ENCODE measurements around the gene NIM1K.

NIM1K gene

DNA sequence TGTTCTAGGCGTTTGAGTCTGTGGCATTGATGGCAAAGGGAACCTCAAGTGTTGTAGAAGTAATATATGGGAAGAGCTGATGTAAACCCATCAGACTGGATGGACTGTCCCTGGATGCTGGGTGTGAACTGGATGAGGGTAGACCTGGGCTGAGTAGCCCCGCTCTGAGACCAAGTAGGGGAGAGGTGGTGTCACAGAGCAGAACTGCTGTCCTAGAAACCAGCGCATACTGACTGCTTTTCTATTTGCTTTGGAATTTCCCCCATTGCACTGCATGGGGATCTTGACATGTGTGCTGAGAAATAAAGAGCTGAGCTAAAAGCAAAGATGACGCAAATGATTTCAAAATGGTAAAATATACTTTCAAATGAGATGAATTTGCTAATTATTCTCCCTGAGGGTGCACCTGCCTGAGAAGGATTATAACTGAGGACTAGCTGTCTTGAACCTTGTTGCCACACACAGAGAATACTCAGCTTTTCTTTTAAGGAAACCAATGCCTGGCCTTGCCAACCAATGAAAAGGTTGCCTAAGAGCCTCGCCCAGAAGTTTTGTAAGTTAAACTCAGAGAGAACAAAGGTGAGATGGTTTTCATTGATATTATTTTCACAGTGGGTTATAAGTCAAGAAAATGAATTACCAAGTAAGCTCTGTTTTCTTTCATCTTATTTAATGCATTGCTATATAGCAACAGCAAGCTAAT, 44.8 kb downstream of the NIM1K start:
- H3K4me1 ChIP-seq (ENCODE audit: control insufficient read depth, insufficient read depth, low read length) = no peaks in the 10 kb centered on the region
- H3K4me3 ChIP-seq (ENCODE audit: low read depth, low read length) = no peak overlapping the region
- ChIA-PET POLR2A (interaction anchor here (0.7 to 1.4 kb wide), 2 partner anchors 74 to 116 kb away, joined by 3 to 5 read pairs; partner anchors contain the start of gene ZNF131), CTCF (interaction anchor here (0.7 to 3.0 kb wide), 4 partner anchors 9 to 153 kb away, joined by 3 to 23 read pairs (median 8); no protein-coding TSS in a partner anchor)
- H3K9me3 ChIP-seq (ENCODE audit: control insufficient read depth, insufficient read depth, low read depth, low read length) = no peaks in the 10 kb centered on the region
- TF ChIP-seq ZNF473 (tag by site-specific recombination; IDR thresholded peaks at IDR 0.05) (no peak), ZNF658 (tag by site-specific recombination; IDR thresholded peaks at IDR 0.05) (no peak), EGR2 (tag by site-specific recombination; IDR thresholded peaks at IDR 0.05; ENCODE audit: low read depth) (no peak), ZNF791 (tag by site-specific recombination; IDR thresholded peaks at IDR 0.05) (no peak), ZNF548 (tag by site-specific recombination; IDR thresholded peaks at IDR 0.05) (no peak), KLF9 (tag by site-specific recombination; IDR thresholded peaks at IDR 0.05; ENCODE audit: low read depth) (no peak), ZNF341 (tag by site-specific recombination; IDR thresholded peaks at IDR 0.05; ENCODE audit: low read depth) (no peak), ZNF701 (tag by site-specific recombination; IDR thresholded peaks at IDR 0.05) (no peak), ZNF670 (tag by site-specific recombination; IDR thresholded peaks at IDR 0.05; ENCODE audit: low read depth) (no peak), SP3 (tag by site-specific recombination; IDR thresholded peaks at IDR 0.05) (no peak), ZFP41 (tag by site-specific recombination; IDR thresholded peaks at IDR 0.05; ENCODE audit: borderline replicate concordance) (no peak)
- TF ChIP-seq, protein P1, sequence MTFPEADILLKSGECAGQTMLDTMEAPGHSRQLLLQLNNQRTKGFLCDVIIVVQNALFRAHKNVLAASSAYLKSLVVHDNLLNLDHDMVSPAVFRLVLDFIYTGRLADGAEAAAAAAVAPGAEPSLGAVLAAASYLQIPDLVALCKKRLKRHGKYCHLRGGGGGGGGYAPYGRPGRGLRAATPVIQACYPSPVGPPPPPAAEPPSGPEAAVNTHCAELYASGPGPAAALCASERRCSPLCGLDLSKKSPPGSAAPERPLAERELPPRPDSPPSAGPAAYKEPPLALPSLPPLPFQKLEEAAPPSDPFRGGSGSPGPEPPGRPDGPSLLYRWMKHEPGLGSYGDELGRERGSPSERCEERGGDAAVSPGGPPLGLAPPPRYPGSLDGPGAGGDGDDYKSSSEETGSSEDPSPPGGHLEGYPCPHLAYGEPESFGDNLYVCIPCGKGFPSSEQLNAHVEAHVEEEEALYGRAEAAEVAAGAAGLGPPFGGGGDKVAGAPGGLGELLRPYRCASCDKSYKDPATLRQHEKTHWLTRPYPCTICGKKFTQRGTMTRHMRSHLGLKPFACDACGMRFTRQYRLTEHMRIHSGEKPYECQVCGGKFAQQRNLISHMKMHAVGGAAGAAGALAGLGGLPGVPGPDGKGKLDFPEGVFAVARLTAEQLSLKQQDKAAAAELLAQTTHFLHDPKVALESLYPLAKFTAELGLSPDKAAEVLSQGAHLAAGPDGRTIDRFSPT (tag by site-specific recombination; IDR thresholded peaks at IDR 0.05) = no peak
- no peaks in the 10 kb centered on the region for H3K36me3 ChIP-seq (ENCODE audit: control insufficient read depth in 2 of 2, insufficient read depth in 1 of 2, low read length in 2 of 2)
- no peak overlapping the region for H3K27ac ChIP-seq (ENCODE audit: extremely low read depth, low read depth, low read length)

DNA sequence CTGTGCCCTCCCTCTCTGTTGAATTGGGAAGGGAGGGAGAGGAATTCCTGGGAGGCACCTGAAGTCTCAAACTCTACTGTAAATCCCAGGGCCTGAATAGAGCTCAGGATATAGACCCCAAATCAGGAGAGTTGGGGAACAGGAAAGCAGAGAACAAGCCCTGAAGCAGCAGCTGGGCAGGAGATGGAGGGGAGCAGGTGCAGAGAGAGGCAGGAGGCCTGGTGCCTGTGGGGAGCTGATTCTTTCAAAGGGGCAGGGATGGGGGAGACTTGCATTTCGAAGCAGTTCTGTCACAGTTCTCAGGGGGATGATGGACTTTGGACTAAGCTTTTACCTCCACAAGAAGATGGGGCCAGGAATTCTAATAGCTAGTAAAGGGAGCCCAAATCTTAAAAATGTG, 50.2 kb downstream of the NIM1K start:
- CTCF ChIA-PET = interaction anchor here (1.0 kb wide), 1 partner anchor 147 kb away, joined by 3 read pairs; no protein-coding TSS in a partner anchor
- no peaks in the 10 kb centered on the region for H3K36me3 ChIP-seq (ENCODE audit: control insufficient read depth in 2 of 2, insufficient read depth in 1 of 2, low read length in 2 of 2)
- H3K27ac ChIP-seq (ENCODE audit: extremely low read depth, low read depth, low read length) = no peak overlapping the region
- no peaks in the 10 kb centered on the region for H3K4me1 ChIP-seq (ENCODE audit: control insufficient read depth, insufficient read depth, low read length)
- POLR2A ChIA-PET = interaction anchor here (0.6 kb wide), 1 partner anchor 215 kb away, joined by 6 read pairs; no protein-coding TSS in a partner anchor
- no peak overlapping the region for H3K4me3 ChIP-seq (ENCODE audit: low read depth, low read length)
- H3K9me3 ChIP-seq (ENCODE audit: control insufficient read depth, insufficient read depth, low read depth, low read length) = no peaks in the 10 kb centered on the region
- TF ChIP-seq ZNF416 (tag by site-specific recombination; IDR thresholded peaks at IDR 0.05) = no peak
- no peak for TF ChIP-seq ZBTB48 (tag by site-specific recombination; IDR thresholded peaks at IDR 0.05)
- no peak for TF ChIP-seq ZNF521 (tag by site-specific recombination; IDR thresholded peaks at IDR 0.05)
- TF ChIP-seq ZFP3 (tag by site-specific recombination; IDR thresholded peaks at IDR 0.05; ENCODE audit: low read depth) = no peak
- no peak for TF ChIP-seq ZNF175 (tag by site-specific recombination; IDR thresholded peaks at IDR 0.05)
- TF ChIP-seq ZNF155 (tag by site-specific recombination; IDR thresholded peaks at IDR 0.05) = no peak
- TF ChIP-seq ZNF623 (tag by site-specific recombination; IDR thresholded peaks at IDR 0.05) = no peak
- TF ChIP-seq ZNF24 (tag by site-specific recombination; IDR thresholded peaks at IDR 0.05) = no peak
- no peak for TF ChIP-seq ZNF174 (tag by site-specific recombination; IDR thresholded peaks at IDR 0.05)
- TF ChIP-seq, protein P2, sequence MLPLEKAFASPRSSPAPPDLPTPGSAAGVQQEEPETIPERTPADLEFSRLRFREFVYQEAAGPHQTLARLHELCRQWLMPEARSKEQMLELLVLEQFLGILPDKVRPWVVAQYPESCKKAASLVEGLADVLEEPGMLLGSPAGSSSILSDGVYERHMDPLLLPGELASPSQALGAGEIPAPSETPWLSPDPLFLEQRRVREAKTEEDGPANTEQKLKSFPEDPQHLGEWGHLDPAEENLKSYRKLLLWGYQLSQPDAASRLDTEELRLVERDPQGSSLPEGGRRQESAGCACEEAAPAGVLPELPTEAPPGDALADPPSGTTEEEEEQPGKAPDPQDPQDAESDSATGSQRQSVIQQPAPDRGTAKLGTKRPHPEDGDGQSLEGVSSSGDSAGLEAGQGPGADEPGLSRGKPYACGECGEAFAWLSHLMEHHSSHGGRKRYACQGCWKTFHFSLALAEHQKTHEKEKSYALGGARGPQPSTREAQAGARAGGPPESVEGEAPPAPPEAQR (tag by site-specific recombination; IDR thresholded peaks at IDR 0.05) = no peak
- TF ChIP-seq, protein P3, sequence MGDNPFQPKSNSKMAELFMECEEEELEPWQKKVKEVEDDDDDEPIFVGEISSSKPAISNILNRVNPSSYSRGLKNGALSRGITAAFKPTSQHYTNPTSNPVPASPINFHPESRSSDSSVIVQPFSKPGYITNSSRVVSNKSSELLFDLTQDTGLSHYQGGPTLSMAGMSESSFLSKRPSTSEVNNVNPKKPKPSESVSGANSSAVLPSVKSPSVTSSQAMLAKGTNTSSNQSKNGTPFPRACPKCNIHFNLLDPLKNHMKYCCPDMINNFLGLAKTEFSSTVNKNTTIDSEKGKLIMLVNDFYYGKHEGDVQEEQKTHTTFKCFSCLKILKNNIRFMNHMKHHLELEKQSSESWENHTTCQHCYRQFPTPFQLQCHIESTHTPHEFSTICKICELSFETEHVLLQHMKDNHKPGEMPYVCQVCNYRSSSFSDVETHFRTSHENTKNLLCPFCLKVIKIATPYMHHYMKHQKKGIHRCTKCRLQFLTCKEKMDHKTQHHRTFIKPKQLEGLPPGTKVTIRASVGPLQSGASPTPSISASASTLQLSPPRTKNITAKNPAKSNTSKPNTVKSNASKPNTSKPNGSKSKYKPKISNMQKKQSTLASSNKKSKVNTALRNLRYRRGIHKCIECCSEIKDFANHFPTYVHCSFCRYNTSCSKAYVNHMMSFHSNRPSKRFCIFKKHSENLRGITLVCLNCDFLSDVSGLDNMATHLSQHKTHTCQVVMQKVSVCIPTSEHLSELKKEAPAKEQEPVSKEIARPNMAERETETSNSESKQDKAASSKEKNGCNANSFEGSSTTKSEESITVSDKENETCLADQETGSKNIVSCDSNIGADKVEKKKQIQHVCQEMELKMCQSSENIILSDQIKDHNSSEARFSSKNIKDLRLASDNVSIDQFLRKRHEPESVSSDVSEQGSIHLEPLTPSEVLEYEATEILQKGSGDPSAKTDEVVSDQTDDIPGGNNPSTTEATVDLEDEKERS (tag by site-specific recombination; IDR thresholded peaks at IDR 0.05) = no peak
- no peak for TF ChIP-seq SALL2 (tag by site-specific recombination; IDR thresholded peaks at IDR 0.05; ENCODE audit: borderline replicate concordance)
- TF ChIP-seq, protein P4, sequence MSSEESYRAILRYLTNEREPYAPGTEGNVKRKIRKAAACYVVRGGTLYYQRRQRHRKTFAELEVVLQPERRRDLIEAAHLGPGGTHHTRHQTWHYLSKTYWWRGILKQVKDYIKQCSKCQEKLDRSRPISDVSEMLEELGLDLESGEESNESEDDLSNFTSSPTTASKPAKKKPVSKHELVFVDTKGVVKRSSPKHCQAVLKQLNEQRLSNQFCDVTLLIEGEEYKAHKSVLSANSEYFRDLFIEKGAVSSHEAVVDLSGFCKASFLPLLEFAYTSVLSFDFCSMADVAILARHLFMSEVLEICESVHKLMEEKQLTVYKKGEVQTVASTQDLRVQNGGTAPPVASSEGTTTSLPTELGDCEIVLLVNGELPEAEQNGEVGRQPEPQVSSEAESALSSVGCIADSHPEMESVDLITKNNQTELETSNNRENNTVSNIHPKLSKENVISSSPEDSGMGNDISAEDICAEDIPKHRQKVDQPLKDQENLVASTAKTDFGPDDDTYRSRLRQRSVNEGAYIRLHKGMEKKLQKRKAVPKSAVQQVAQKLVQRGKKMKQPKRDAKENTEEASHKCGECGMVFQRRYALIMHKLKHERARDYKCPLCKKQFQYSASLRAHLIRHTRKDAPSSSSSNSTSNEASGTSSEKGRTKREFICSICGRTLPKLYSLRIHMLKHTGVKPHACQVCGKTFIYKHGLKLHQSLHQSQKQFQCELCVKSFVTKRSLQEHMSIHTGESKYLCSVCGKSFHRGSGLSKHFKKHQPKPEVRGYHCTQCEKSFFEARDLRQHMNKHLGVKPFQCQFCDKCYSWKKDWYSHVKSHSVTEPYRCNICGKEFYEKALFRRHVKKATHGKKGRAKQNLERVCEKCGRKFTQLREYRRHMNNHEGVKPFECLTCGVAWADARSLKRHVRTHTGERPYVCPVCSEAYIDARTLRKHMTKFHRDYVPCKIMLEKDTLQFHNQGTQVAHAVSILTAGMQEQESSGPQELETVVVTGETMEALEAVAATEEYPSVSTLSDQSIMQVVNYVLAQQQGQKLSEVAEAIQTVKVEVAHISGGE (tag by site-specific recombination; conservative IDR thresholded peaks at IDR 0.05; ENCODE audit: low read depth) = no peak
- TF ChIP-seq ZNF223 (tag by site-specific recombination; IDR thresholded peaks at IDR 0.05) = no peak
